ENCODE results near the gene GNAT1.
"Not testable (repeated sequence)": the region's sequence is repeated elsewhere in the genome, so short reads cannot be mapped to it uniquely, and the experiment has no call there.

GNAT1 gene

GRCh38 chr3:50243543-50243895 lies 52.1 kb downstream of the GNAT1 start:
- no peak for DNase-seq

- DNase-seq = not testable (repeated sequence)
Observed at GRCh38 chr3:50244813-50245212, 53.4 kb downstream of the GNAT1 start.

GRCh38 chr3:50245251-50245745 lies 53.9 kb downstream of the GNAT1 start:
- no peak for DNase-seq

GRCh38 chr3:50245831-50246516 lies 54.6 kb downstream of the GNAT1 start:
- peak; percentile 94 for DNase-seq

- peak; percentile 85 for DNase-seq
Observed at GRCh38 chr3:50246517-50246954, 55.1 kb downstream of the GNAT1 start.
